Measurements from ENCODE around the gene TEX2.

GRCh38 chr17:64158831-64159590, 104.0 kb downstream of the TEX2 start:
- TF ChIP-seq CTCF (IDR thresholded peaks at IDR 0.05) (no peak), EP300 (IDR thresholded peaks at IDR 0.05; ENCODE audit: low read depth) (no peak)

Measured in transverse colon (tissue), 3 donors.